Measurements from ENCODE around the gene MELTF.

MELTF gene

GRCh38 chr3:196967412-196968232, 62.0 kb downstream of the MELTF start:
- Histone ChIP-seq H3K9me2 (replicated peaks; ENCODE audit: low read depth, low read length) (no peaks in the 10 kb centered on the region), H3K4me3 (ENCODE audit: low read length, poor library complexity, severe bottlenecking) (peak overlapping the region; percentile 74), H3K4me1 (ENCODE audit: insufficient read depth, low read length, poor library complexity, severe bottlenecking) (peaks cover 3% of the 10 kb centered on the region), H3K27me3 (ENCODE audit: insufficient read depth, low read length, poor library complexity, severe bottlenecking) (no peaks in the 10 kb centered on the region), H4K20me1 (ENCODE audit: insufficient read depth, low read length, poor library complexity, severe bottlenecking) (no peaks in the 10 kb centered on the region), H3K36me3 (ENCODE audit: insufficient read depth, low read length) (no peaks in the 10 kb centered on the region), H3K9me3 (ENCODE audit: insufficient read depth, low read depth, low read length) (no peaks in the 10 kb centered on the region), H2AFZ (ENCODE audit: low read length) (no peak overlapping the region; the same call in 1 of the 2 replicates), H3K9ac (ENCODE audit: low read depth, low read length, poor library complexity, severe bottlenecking) (peak overlapping the region; percentile 61), H3K79me2 (ENCODE audit: insufficient read depth, low read length) (0 out of 2 replicates have a peak, but pooled peaks cover 7% of the 10 kb centered on the region), H3K4me2 (ENCODE audit: low read depth, low read length, poor library complexity, severe bottlenecking) (peak overlapping the region; percentile 73), H3F3A (ENCODE audit: low read depth) (no peaks in the 10 kb centered on the region)
- TF ChIP-seq CTCF (conservative IDR thresholded peaks at IDR 0.05; ENCODE audit: low read length) (no peak), EZH2phosphoT487 (IDR thresholded peaks at IDR 0.05; ENCODE audit: borderline replicate concordance) (no peak)

- Histone ChIP-seq H3K4me3 (ENCODE audit: low read length, poor library complexity, severe bottlenecking) (no peak overlapping the region), H3K9me2 (replicated peaks; ENCODE audit: low read depth, low read length) (no peaks in the 10 kb centered on the region), H3K9ac (ENCODE audit: low read depth, low read length, poor library complexity, severe bottlenecking) (no peak overlapping the region)
These were observed 62.9 kb downstream of the MELTF start for GRCh38 chr3:196966526-196967401.

GRCh38 chr3:196965804-196966173, 63.8 kb downstream of the MELTF start:
- Histone ChIP-seq H3K9me2 (replicated peaks; ENCODE audit: low read depth, low read length) (no peaks in the 10 kb centered on the region), H3K79me2 (ENCODE audit: insufficient read depth, low read length) (0 out of 2 replicates have a peak, but pooled peaks cover 7% of the 10 kb centered on the region), H3K4me2 (ENCODE audit: low read depth, low read length, poor library complexity, severe bottlenecking) (no peak overlapping the region), H3K9me3 (ENCODE audit: insufficient read depth, low read depth, low read length) (no peaks in the 10 kb centered on the region), H3K4me3 (ENCODE audit: low read length, poor library complexity, severe bottlenecking) (no peak overlapping the region), H3K4me1 (ENCODE audit: insufficient read depth, low read length, poor library complexity, severe bottlenecking) (peaks cover 3% of the 10 kb centered on the region), H3F3A (ENCODE audit: low read depth) (no peaks in the 10 kb centered on the region), H3K27me3 (ENCODE audit: insufficient read depth, low read length, poor library complexity, severe bottlenecking) (no peaks in the 10 kb centered on the region), H3K9ac (ENCODE audit: low read depth, low read length, poor library complexity, severe bottlenecking) (no peak overlapping the region), H4K20me1 (ENCODE audit: insufficient read depth, low read length, poor library complexity, severe bottlenecking) (no peaks in the 10 kb centered on the region), H2AFZ (ENCODE audit: low read length) (no peak overlapping the region), H3K36me3 (ENCODE audit: insufficient read depth, low read length) (no peaks in the 10 kb centered on the region)
- TF ChIP-seq EZH2phosphoT487 (IDR thresholded peaks at IDR 0.05; ENCODE audit: borderline replicate concordance), result no peak
- TF ChIP-seq CTCF (conservative IDR thresholded peaks at IDR 0.05; ENCODE audit: low read length), result no peak

More at GRCh38 chr3:196966526-196967401, 62.9 kb downstream of the MELTF start:
- no peak for TF ChIP-seq CTCF (conservative IDR thresholded peaks at IDR 0.05; ENCODE audit: low read length)
- no peak for TF ChIP-seq EZH2phosphoT487 (IDR thresholded peaks at IDR 0.05; ENCODE audit: borderline replicate concordance)
- Histone ChIP-seq H3F3A (ENCODE audit: low read depth) (no peaks in the 10 kb centered on the region), H3K36me3 (ENCODE audit: insufficient read depth, low read length) (no peaks in the 10 kb centered on the region), H3K9me3 (ENCODE audit: insufficient read depth, low read depth, low read length) (no peaks in the 10 kb centered on the region), H3K4me2 (ENCODE audit: low read depth, low read length, poor library complexity, severe bottlenecking) (no peak overlapping the region), H3K79me2 (ENCODE audit: insufficient read depth, low read length) (0 out of 2 replicates have a peak, but pooled peaks cover 7% of the 10 kb centered on the region), H4K20me1 (ENCODE audit: insufficient read depth, low read length, poor library complexity, severe bottlenecking) (no peaks in the 10 kb centered on the region), H3K27me3 (ENCODE audit: insufficient read depth, low read length, poor library complexity, severe bottlenecking) (no peaks in the 10 kb centered on the region), H3K4me1 (ENCODE audit: insufficient read depth, low read length, poor library complexity, severe bottlenecking) (peaks cover 3% of the 10 kb centered on the region), H2AFZ (ENCODE audit: low read length) (no peak overlapping the region)
